HG02623 (cell line): ENCODE data around the gene DHRS4L2.

Source experiments
- ATAC-seq: cut with Tn5 transposase; IDR thresholded peaks from one replicate; pipeline ENCODE4 v1.9.1; 2021; ENCODE audit warnings: moderate library complexity; ENCODE audit not compliant: unreplicated experiment

DHRS4L2 gene

GRCh38 chr14:24051789-24052655, 63.3 kb downstream of the DHRS4L2 start, which contains the start of gene CARMIL3:
TSS of gene CARMIL3 (plus strand) at chr14:24052009. CDS start at chr14:24052154, 145 bp downstream.
- peak; percentile 64 for ATAC-seq

DNA sequence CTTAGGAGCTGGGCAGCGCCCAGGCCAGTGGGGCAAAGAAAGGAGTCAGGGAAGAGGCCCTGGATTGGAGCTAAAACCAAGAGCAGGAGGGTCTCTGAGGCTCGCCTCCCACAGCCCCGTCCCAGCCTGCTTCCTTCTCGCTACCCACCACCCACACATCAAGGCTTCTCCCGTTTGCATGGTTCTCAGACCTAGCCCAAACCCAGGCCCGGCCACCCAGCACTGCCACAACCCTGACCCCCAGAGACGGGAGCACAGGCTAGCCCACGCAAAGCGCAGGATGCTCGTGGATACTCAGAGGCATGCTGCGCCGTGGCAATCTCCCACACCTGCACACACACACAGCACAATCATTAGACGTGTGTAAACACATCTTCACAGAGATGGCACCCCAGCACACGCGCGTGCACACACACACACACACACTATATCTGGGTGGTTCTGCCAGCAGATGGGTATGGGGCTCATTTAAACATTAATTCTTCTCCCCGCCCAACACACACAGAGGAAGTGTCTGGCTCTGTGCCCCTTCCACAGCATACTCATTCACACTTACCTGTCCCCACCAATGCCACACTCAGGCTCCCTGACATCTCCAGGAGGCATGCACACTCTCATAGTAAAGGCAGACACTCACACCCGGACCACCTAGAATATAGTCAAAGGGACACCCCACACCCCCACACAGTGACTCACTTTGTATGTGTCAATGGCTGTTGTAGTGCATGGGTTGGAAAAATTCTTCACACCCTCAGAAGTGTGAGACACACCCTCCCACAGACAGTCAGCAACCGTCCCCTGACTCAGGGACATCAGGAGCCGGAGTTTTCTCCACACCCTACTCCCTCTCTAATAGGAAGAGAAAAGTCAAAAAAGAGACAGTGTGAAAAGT, 64.2 kb downstream of the DHRS4L2 start:
- no peak for ATAC-seq

DNA sequence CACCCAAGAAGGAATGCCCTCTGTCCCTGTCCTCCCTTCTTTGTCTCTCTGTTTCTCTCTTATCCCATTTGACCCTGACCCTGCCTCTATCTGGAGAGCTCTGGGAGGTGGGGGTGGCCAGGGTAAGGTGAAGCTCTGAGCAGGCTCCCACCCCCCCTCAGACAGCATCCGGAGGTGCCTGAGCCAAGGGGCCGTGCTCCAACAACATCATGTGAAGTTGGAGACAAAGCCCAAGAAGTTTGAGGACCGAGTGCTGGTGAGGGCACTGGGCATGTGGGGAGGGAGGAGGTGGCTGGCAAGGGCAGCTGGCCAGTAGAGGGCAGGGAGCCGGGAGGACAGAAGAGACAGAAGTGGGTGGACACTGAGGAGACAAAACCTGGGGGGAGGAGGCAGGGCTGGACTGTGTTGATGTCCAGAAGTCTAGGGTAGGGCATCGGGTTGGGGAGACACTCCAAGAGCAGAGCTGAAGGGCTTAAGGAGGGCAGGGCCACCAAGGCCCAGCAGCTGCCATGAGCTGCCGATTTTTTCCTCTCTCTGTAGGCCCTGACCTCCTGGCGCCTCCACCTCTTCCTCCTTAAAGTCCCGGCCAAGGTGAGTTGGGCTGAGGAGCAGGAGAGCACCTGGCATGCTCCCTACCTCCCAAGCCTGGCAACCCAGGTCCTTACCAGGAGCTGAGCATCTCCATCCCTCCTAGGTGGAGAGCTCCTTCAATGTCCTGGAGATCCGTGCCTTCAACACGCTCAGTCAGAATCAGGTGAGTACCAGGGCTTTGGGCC, 65.0 kb downstream of the DHRS4L2 start:
- no peak for ATAC-seq

GRCh38 chr14:24054324-24054641, 65.6 kb downstream of the DHRS4L2 start:
- no peak for ATAC-seq

DNA sequence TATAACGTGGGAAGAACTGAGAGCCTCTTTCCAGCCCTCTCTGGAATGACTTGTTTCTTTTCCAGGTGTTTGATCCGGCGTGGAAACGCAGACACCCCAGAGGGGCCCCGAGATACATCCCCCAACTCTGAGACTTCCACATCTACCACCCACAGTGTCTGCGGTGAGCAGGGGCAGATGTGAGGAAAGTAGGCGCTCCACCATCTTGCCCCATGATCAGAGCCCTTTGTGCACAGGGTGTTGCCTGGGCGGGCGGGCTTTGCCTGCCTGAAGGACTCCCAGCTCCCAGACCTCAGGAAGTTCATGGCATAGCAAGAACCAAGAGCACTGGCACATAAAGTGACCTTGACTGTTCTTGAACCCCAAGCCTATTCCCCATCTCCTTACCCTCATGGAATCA, 65.9 kb downstream of the DHRS4L2 start:
- no peak for ATAC-seq
